NT2/D1 (cell line): ENCODE data around the gene AVPR2.
A peak's percentile ranks its signal among the peaks of the same experiment; 100 is the strongest.

Experiments
- DNase-seq: peaks from one replicate; pipeline ENCODE4 v3.0.0-alpha.2; 2011; ENCODE audit warnings: low read depth, low spot score
- H3K27me3 ChIP-seq: 2 replicates; pipeline ENCODE4 v1.6.0; 2011; ENCODE audit warnings: mild to moderate bottlenecking; ENCODE audit not compliant: insufficient read length, insufficient read depth
- H3K36me3 ChIP-seq: 2 replicates; pipeline ENCODE4 v1.6.1; 2011; ENCODE audit warnings: mild to moderate bottlenecking, low read length, mixed read lengths; ENCODE audit not compliant: insufficient read depth, insufficient read length
- H3K4me1 ChIP-seq: 2 replicates; pipeline ENCODE4 v1.5.1; 2011; ENCODE audit not compliant: insufficient read depth, insufficient read length
- H3K4me3 ChIP-seq: 2 replicates; pipeline ENCODE4 v1.5.1; 2011; ENCODE audit warnings: low read depth; ENCODE audit not compliant: insufficient read length
- H3K9ac ChIP-seq: 2 replicates; pipeline ENCODE4 v1.6.0; 2011; ENCODE audit warnings: low read depth; ENCODE audit not compliant: insufficient read length
- H3K9me3 ChIP-seq: 2 replicates; pipeline ENCODE4 v1.5.1; 2011; ENCODE audit warnings: mild to moderate bottlenecking, low read length; ENCODE audit not compliant: insufficient read depth
- SUZ12 ChIP-seq: IDR thresholded peaks from 2 replicates; pipeline ENCODE4 v1.6.1; 2011; ENCODE audit not compliant: insufficient read length, insufficient read depth; ENCODE audit errors: extremely low read depth
- YY1 ChIP-seq: IDR thresholded peaks from 2 replicates; pipeline ENCODE4 v1.6.1; 2011; ENCODE audit not compliant: insufficient read length, insufficient read depth
- ZNF274 ChIP-seq: IDR thresholded peaks from 2 replicates; pipeline ENCODE4 v1.6.1; 2011; ENCODE audit warnings: mild to moderate bottlenecking, low read depth, low read length

AVPR2 gene

DNA sequence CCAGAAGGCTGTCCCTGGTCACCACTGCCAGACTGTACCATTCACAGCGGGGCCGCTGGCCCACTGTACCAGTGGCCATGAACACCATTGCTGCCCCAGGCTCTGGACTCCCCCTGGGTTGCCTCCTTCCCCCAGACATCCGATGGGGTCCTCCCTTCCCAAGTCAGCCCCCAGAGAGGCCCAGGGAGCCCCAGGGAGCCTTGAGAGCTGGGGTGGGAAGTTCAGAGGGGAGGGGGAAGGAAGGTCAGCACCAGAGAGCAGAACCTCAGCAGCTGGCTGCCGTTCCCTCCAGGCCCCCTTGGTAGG is 22.0 kb downstream of the AVPR2 start:
- Histone ChIP-seq H3K9ac (peak overlapping the region; percentile 76), H3K27me3 (no peaks in the 10 kb centered on the region), H3K4me3 (peak overlapping the region; percentile 43), H3K36me3 (peaks cover 23% of the 10 kb centered on the region), H3K4me1 (no peaks in the 10 kb centered on the region), H3K9me3 (no peaks in the 10 kb centered on the region)
- no peak for DNase-seq
- TF ChIP-seq YY1 (no peak), ZNF274 (no peak), SUZ12 (no peak)

DNA sequence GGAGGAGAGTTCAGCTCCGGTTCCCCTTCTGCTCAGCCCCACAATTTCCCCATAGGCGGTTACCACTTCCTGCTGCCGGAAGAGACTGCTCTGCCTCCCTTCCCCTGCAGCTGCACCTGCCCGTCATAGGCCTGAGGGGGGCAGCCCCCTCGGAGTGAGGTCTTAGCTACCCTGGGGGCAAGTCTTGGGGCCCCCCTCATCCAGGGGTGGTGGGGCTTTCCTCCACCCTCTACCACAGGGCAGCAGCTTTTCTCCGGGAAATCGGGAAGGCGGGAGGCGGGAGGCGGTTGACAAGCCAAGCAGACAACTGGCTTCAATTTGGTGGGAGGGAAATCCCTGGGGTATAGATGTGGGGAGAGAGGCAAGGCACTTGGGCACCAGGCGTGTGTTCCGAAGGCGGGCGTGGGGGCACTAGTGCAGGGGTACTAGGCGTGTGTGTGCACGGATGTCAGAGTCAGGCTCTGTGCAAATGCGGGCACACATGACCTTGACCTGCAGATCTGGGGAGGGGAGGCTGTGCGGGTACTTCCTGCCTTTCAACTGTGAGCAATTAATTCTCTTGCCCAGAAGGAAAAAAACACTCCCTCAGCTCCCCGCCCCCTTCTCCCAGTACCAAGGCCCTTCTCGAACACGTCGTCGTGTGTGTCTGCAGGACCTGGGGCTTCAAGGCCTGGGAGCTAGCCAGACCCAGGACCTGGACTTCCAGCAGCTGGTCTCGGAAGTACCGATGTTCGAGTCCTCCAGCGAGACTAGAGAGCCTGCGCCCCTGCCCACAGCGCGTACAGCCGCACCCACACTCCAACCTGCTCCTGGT is 22.6 kb downstream of the AVPR2 start:
- Histone ChIP-seq H3K9me3 (no peaks in the 10 kb centered on the region), H3K4me1 (no peaks in the 10 kb centered on the region), H3K4me3 (peak overlapping the region; percentile 50), H3K9ac (peak overlapping the region; percentile 76), H3K27me3 (no peaks in the 10 kb centered on the region), H3K36me3 (peaks cover 28% of the 10 kb centered on the region)
- no peak for TF ChIP-seq YY1
- no peak for TF ChIP-seq ZNF274
- no peak for TF ChIP-seq SUZ12
- DNase-seq = no peak

DNA sequence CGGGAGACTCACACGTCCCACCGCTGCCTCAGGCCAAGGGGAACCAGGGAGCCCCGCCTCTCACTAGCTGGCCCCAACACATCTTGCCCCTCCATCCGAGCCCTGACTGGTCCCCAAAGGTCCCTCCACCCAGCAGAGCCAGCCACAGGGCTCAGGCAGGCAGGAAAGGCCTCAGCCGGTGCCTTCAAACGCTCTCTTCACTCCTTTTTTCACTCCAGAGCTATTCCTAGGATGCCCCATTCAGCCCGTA is 23.1 kb downstream of the AVPR2 start:
- peak overlapping the region; percentile 76 for H3K9ac ChIP-seq
- H3K4me1 ChIP-seq = no peaks in the 10 kb centered on the region
- no peaks in the 10 kb centered on the region for H3K9me3 ChIP-seq
- H3K36me3 ChIP-seq = peaks cover 33% of the 10 kb centered on the region
- no peak for TF ChIP-seq SUZ12
- no peak for TF ChIP-seq YY1
- no peak for TF ChIP-seq ZNF274
- peak overlapping the region; percentile 50 for H3K4me3 ChIP-seq
- no peak for DNase-seq
- no peaks in the 10 kb centered on the region for H3K27me3 ChIP-seq

DNA sequence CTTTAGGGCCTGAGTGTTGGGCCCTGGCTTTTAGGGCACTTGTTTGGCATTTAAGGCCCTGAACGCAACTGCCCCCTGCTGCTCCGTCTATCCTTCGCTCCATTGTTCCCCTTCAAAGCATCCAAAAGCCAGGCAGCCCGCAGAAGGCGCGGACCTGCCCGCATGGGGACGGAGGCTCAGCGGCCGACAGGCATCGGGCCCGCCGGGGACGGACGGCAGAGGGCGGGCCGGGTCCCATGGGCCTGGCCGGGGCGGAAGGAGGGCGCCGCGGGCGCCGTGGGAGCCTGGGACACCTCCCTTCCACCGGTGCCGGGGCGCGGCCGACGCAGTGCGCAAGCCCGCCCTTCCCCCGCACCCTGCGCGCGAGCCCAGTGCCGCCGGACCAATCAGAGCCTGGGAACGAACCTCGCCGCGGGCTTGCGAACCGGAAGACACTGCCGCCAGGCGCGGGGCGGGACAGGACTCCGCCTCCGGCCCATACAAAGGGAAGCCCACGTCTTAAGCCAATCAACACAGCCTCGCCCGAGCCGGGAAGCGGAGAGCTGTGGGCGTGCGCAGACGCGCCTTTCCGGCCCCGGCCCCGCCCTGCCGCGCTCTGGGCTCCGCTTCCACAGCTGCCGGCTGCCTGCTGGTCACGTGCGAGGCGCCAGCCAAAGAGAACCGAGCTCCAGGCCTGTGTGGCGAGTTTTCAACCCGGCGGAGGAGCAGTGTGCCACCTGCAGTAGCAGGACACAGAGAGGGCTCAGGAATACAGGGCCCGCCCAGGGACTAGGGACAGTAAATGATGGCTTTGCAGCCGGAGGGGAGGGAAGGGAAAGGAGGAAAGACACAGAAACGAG is 23.7 kb downstream of the AVPR2 start:
- TF ChIP-seq ZNF274 (no peak), YY1 (no peak), SUZ12 (no peak)
- H3K4me1 ChIP-seq = no peaks in the 10 kb centered on the region
- H3K36me3 ChIP-seq = peaks cover 35% of the 10 kb centered on the region
- peak overlapping the region; percentile 50 for H3K4me3 ChIP-seq
- H3K27me3 ChIP-seq = no peaks in the 10 kb centered on the region
- H3K9me3 ChIP-seq = no peaks in the 10 kb centered on the region
- peak; percentile 87 for DNase-seq
- H3K9ac ChIP-seq = peak overlapping the region; percentile 76

DNA sequence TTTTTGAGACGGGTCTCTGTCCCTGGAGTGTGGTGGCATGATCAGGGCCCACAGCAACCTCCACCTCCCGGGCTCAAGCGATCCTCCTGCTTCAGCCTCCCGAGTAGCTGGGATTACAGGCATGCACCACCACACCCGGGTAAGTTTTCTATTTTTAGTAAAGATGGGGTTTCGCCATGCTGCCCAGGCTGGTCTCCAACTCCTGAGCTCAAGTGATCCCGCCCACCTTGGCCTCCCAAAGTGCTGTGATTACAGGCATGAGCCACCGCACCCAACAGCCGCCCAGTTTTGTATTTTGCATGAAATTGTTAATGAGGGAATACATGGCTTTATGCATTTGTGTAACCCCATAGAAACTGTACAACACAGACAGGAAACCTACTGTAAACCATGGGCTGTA is 24.4 kb downstream of the AVPR2 start:
- Histone ChIP-seq H3K9me3 (no peaks in the 10 kb centered on the region), H3K27me3 (no peaks in the 10 kb centered on the region), H3K4me3 (no peak overlapping the region), H3K4me1 (no peaks in the 10 kb centered on the region), H3K9ac (no peak overlapping the region), H3K36me3 (peaks cover 35% of the 10 kb centered on the region)
- DNase-seq = no peak
- TF ChIP-seq ZNF274 (no peak), YY1 (no peak), SUZ12 (no peak)

DNA sequence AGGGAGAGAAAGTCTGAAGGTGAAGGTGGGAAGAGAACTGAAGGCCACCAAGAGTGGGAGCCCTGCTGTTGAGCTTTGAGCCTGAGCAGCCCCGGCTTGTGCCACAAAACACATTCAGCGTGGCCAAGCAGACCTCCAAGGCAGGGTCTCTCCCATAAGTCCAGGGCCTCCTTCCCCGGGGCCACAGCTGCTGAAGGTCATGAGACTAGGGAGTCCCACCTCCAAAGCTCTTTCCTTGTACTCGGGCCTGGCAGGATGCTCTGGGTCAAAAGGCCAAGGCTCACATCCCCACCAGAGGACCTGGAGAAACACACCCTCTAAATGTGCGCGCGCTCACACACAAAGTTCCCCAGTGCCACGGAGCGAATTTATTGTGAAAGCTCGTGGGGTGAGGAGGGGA is 25.1 kb downstream of the AVPR2 start:
- Histone ChIP-seq H3K4me1 (no peaks in the 10 kb centered on the region), H3K4me3 (no peak overlapping the region), H3K27me3 (no peaks in the 10 kb centered on the region), H3K9me3 (no peaks in the 10 kb centered on the region), H3K9ac (no peak overlapping the region), H3K36me3 (peaks cover 35% of the 10 kb centered on the region)
- no peak for DNase-seq
- TF ChIP-seq YY1 (no peak), ZNF274 (no peak), SUZ12 (no peak)
